ENCODE measurements around the gene RAMACL. TPM values are rescaled to one million over a fixed set of nuclear protein-coding genes. Genes with fewer than 3 reads are reported as not detected.
A peak's percentile ranks its signal among the peaks of the same experiment; 100 is the strongest.

The RAMACL gene
- total RNA-seq, 6 experiments from 2014 or later: 0.19 to 1.4 (median 0.65) TPM

DNA sequence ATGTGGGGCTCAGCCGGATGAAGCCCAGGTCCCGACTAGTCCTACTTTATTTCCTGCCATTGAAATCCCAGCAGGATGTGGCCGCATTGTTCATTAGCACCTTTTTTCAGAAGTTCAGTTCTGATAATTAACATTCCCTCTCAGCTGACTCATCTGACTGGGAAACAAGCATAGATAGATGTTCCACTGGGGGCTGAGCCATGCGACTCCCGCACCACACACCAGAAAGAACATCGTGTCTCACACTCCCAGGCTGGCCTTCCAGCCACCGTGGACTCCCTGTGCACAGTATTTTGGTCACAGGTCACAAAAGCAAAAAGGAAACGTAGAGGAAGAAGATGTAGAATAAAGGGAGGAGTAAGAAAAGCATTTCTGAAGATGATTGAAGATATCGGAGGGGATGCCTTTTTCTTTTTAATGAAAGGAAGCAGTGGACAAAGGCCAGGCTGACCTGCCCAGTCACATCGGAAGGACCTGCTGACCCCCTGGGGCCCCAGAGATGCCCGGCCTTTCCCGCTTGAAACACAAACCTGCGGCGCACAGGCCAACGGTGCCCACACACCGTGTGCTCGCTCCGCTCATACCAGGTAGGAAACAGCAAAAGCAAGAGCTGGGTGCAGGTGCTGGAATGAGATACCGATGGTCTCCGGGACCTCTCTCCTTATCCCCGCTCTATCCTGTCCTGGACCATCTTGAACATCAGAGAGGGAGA is 28.7 kb upstream of the RAMACL start:
- H3K4me1 ChIP-seq: peaks cover 0 to 2% (median under 1%) of the 10 kb centered on the region in 4 donors

DNA sequence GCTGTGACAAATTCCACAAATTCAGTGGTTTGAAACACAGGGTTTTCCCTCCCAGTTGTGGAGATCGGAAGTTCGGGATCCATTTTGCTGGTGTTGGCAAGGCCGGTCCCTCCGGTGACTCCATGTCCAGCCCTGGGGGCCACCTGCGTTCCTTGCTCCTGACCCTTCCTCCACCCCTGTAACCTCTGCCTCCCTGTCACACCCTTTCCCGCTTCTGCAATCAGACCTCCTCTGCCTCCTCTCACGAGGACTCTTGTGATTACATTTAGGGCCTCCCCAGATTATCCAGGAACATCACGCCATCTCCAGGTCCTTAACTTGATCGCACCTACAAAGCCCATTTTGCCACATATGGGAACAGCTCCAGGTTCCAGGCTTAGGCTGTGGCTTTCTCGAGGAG is 28.1 kb upstream of the RAMACL start:
- Histone ChIP-seq H3K4me1 (no peaks in the 10 kb centered on the region), H3K27ac (no peak overlapping the region), H3K4me3 (no peak overlapping the region), H3K9me3 (no peaks in the 10 kb centered on the region), H3K36me3 (no peaks in the 10 kb centered on the region), H3K27me3 (no peaks in the 10 kb centered on the region)
- intact Hi-C loops (cut with DNase I): no loop called here
- TF ChIP-seq, protein P1, sequence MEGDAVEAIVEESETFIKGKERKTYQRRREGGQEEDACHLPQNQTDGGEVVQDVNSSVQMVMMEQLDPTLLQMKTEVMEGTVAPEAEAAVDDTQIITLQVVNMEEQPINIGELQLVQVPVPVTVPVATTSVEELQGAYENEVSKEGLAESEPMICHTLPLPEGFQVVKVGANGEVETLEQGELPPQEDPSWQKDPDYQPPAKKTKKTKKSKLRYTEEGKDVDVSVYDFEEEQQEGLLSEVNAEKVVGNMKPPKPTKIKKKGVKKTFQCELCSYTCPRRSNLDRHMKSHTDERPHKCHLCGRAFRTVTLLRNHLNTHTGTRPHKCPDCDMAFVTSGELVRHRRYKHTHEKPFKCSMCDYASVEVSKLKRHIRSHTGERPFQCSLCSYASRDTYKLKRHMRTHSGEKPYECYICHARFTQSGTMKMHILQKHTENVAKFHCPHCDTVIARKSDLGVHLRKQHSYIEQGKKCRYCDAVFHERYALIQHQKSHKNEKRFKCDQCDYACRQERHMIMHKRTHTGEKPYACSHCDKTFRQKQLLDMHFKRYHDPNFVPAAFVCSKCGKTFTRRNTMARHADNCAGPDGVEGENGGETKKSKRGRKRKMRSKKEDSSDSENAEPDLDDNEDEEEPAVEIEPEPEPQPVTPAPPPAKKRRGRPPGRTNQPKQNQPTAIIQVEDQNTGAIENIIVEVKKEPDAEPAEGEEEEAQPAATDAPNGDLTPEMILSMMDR (IDR thresholded peaks at IDR 0.05): no peak
- no peak for TF ChIP-seq POLR2A (IDR thresholded peaks at IDR 0.05)
- 92% methylated on average over 8 of the region's 10 CpGs for WGBS (ENCODE audit: insufficient coverage, low coverage, low lambda C conversion rate, missing lambda C conversion rate)
- no peak for DNase-seq
- ATAC-seq: no peak

More for the DNA sequence above, 28.7 kb upstream of the RAMACL start:
- no peaks in the 10 kb centered on the region for H3K36me3 ChIP-seq
- H3K27me3 ChIP-seq: no peaks in the 10 kb centered on the region
- H3K9me3 ChIP-seq: no peaks in the 10 kb centered on the region
- WGBS (ENCODE audit: insufficient coverage, low coverage, low lambda C conversion rate, missing lambda C conversion rate): 72% methylated on average over 11 of the region's 21 CpGs
- no peak overlapping the region for H3K27ac ChIP-seq
- H3K4me3 ChIP-seq: no peak overlapping the region
- intact Hi-C loops (cut with DNase I): no loop called here
- DNase-seq (no peak), ATAC-seq (peak; percentile 12 to 74 (median 48))
- TF ChIP-seq, protein P1 (IDR thresholded peaks at IDR 0.05): no peak

GRCh38 chr6:166614171-166614583 is 27.7 kb upstream of the RAMACL start:
- Histone ChIP-seq H3K36me3 (no peaks in the 10 kb centered on the region), H3K27me3 (no peaks in the 10 kb centered on the region), H3K27ac (no peak overlapping the region), H3K9me3 (no peaks in the 10 kb centered on the region), H3K4me3 (no peak overlapping the region), H3K4me1 (no peaks in the 10 kb centered on the region)
- ATAC-seq: no peak
- no peak for TF ChIP-seq POLR2A (IDR thresholded peaks at IDR 0.05)
- TF ChIP-seq, protein P1 (IDR thresholded peaks at IDR 0.05): no peak
- intact Hi-C loops (cut with DNase I): no loop called here
- DNase-seq: no peak
- 90% methylated on average over 2 of the region's 12 CpGs for WGBS (ENCODE audit: insufficient coverage, low coverage, low lambda C conversion rate, missing lambda C conversion rate)

DNA sequence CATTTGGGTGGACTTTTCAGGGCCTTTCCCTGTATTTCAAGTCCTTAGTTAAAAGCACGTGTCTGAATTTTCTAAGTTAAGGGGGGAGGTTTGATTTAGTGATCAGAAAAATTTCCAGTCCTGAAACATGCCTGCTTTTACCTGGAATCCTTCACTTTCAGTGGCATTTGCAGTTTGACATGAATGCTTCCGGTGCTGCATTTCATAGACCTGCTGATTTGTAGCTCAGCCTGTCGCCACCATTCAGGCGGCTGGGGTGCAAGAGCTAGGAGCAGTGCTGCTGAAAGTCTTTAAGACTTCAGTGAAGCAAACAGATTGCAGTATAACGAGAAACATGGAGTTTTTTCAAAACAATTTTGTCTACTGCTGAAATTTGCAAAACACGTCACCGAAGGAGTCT is 26.5 kb upstream of the RAMACL start:
- no peak for TF ChIP-seq POLR2A (IDR thresholded peaks at IDR 0.05)
- TF ChIP-seq, protein P1 (IDR thresholded peaks at IDR 0.05): no peak
- WGBS (ENCODE audit: insufficient coverage, low coverage, low lambda C conversion rate, missing lambda C conversion rate): 91% methylated on average over 6 of the region's 7 CpGs
- no peaks in the 10 kb centered on the region for H3K4me1 ChIP-seq
- no peak overlapping the region for H3K27ac ChIP-seq
- H3K36me3 ChIP-seq: no peaks in the 10 kb centered on the region
- ATAC-seq (no peak), DNase-seq (no peak)
- no peaks in the 10 kb centered on the region for H3K27me3 ChIP-seq
- H3K9me3 ChIP-seq: no peaks in the 10 kb centered on the region
- intact Hi-C loops (cut with DNase I): no loop called here
- H3K4me3 ChIP-seq: no peak overlapping the region
